ENCODE data around the gene CFB. TPM values are rescaled to one million over a fixed set of nuclear protein-coding genes. Genes with fewer than 3 reads are reported as not detected.

Gene CFB
- under 1 TPM in 1 of 2 experiments, not detected in 1; 0.64 TPM for total RNA-seq
- polyA plus RNA-seq, result not detected

GRCh38 chr6:31945507-31946369, at the start of gene CFB:
Gene CFB (plus strand): TSS chr6:31946095. CDS start chr6:31946222, 127 bp downstream.
- H3K4me3 ChIP-seq (ENCODE audit: low read length in 2 of 2), result no peak within 1 kb of the TSS
- intact Hi-C loops (cut with micrococcal nuclease), result no loop called here
- CTCF ChIA-PET (ENCODE audit: partially characterized antibody), result interaction anchor here (0.6 kb wide), 1 partner anchor 48 kb away, joined by 5 read pairs; the partner anchor contains the start of gene EHMT2

GRCh38 chr6:31896493-31896855, 49.4 kb upstream of the CFB start:
- no peaks in the 10 kb centered on the region for H3K27me3 ChIP-seq (ENCODE audit: insufficient read depth, low read length)
- Mint-ChIP-seq H3K36me3 (peaks cover 16 to 44% of the 10 kb centered on the region in 2 donors), H3K4me1 (peaks cover 17 to 42% (median 27%) of the 10 kb centered on the region in 4 donors), H3K27me3 (no peaks in the 10 kb centered on the region), H3K4me3 (peak overlapping the region; percentile 83 to 88 (median 85)), H3K27ac (peak overlapping the region; percentile 87 to 94 (median 91)), H3K9me3 (no peaks in the 10 kb centered on the region)
- peaks cover 35% of the 10 kb centered on the region for H3K4me1 ChIP-seq (ENCODE audit: insufficient read depth, low read length)
- ChIA-PET POLR2A (ENCODE audit: partially characterized antibody) (interaction anchor here (2.3 to 2.8 kb wide), 2 partner anchors 13 to 56 kb away, joined by 6 to 13 read pairs; no protein-coding TSS in a partner anchor), CTCF (ENCODE audit: partially characterized antibody) (no interaction called here)
- peak overlapping the region; percentile 69 for H3K27ac ChIP-seq (ENCODE audit: low read depth, low read length)
- peak overlapping the region in 1 of 2 donors; percentile 92 for H3K4me3 ChIP-seq (ENCODE audit: low read length in 2 of 2)
- peaks cover 29% of the 10 kb centered on the region for H3K36me3 ChIP-seq (ENCODE audit: insufficient read depth, low read length)
- intact Hi-C loops (cut with micrococcal nuclease), result loop anchor here (2.0 to 5.0 kb wide), 4 partner anchors 62 to 1311 kb away; partner anchors contain the start of genes AGPAT1, CSNK2B, LY6G5B and RING1
- no peak for DNase-seq
- H3K9me3 ChIP-seq (ENCODE audit: control insufficient read depth in 1 of 2, low read length in 2 of 2), result no peaks in the 10 kb centered on the region

More at GRCh38 chr6:31945507-31946369, at the start of gene CFB:
- H3K4me1 Mint-ChIP-seq, result no peaks in the 10 kb centered on the region
- no peaks in the 10 kb centered on the region for H3K9me3 ChIP-seq (ENCODE audit: control insufficient read depth in 1 of 2, low read length in 2 of 2)
- no peaks in the 10 kb centered on the region for H3K36me3 Mint-ChIP-seq
- no peaks in the 10 kb centered on the region for H3K27me3 ChIP-seq (ENCODE audit: insufficient read depth, low read length)
- no peak within 1 kb of the TSS for H3K4me3 Mint-ChIP-seq
- no peak for DNase-seq
- no peaks in the 10 kb centered on the region for H3K4me1 ChIP-seq (ENCODE audit: insufficient read depth, low read length)
- POLR2A ChIA-PET (ENCODE audit: partially characterized antibody), result no interaction called here
- no peak within 1 kb of the TSS for H3K27ac ChIP-seq (ENCODE audit: low read depth, low read length)
- H3K27me3 Mint-ChIP-seq, result peaks cover 11 to 21% of the 10 kb centered on the region in 2 donors
- H3K36me3 ChIP-seq (ENCODE audit: insufficient read depth, low read length), result no peaks in the 10 kb centered on the region
- peaks cover 0 to 2% (median 0%) of the 10 kb centered on the region in 8 donors for H3K9me3 Mint-ChIP-seq
- peak within 1 kb of the TSS in 2 of 7 donors; percentile 24 to 54 for H3K27ac Mint-ChIP-seq

DNA sequence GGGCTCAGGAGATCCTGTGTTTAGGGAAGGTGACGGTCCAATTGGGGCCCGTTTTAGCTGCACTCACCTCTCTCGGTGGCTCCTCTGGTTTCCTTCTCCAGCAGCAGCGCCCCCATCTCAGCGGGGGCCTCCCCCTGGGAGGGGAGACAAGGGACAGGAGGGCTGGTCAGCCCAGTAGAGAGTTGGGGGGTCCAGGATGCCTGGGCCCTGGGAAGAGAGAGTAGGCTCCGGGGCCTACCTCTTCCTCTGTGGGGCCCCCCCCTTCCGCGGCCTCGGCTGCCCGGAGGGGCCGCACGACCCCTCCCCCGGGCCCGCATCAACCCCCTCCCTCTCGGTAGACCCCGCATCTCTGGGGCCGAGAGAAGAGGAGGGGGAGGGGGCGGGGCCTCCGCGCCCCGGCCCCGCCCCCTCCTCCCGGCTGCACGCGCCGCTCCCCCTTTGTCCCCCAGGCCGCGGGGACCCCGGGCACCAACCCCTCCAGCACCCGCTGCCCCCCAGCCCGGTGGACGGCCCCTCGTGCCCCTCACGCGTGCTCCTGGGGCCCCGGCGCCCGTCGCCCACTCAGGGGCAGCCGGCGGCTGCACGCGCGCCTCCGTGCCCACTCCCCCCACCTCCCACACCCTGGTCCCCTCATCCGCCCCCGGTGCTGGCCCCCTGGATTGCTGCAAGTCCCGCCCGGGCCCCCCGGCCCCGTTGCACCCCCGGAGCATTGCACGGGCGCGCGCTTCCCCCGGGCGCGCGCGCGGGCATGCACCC, 48.9 kb upstream of the CFB start:
- peak overlapping the region; percentile 87 to 94 (median 91) for H3K27ac Mint-ChIP-seq
- Histone ChIP-seq H3K27me3 (ENCODE audit: insufficient read depth, low read length) (no peaks in the 10 kb centered on the region), H3K4me1 (ENCODE audit: insufficient read depth, low read length) (peaks cover 35% of the 10 kb centered on the region), H3K4me3 (ENCODE audit: low read length in 2 of 2) (peak overlapping the region in 1 of 2 donors; percentile 92), H3K27ac (ENCODE audit: low read depth, low read length) (peak overlapping the region; percentile 69), H3K36me3 (ENCODE audit: insufficient read depth, low read length) (peaks cover 24% of the 10 kb centered on the region), H3K9me3 (ENCODE audit: control insufficient read depth in 1 of 2, low read length in 2 of 2) (no peaks in the 10 kb centered on the region)
- ChIA-PET POLR2A (ENCODE audit: partially characterized antibody) (interaction anchor here (0.6 to 2.8 kb wide), 21 partner anchors 14 to 1075 kb away, joined by 3 to 21 read pairs (median 4); partner anchors contain the start of genes ABHD16A, BAG6, C6orf47 and DDX39B), CTCF (ENCODE audit: partially characterized antibody) (interaction anchor here (1.5 to 2.3 kb wide), 4 partner anchors 7 to 49 kb away, joined by 4 to 9 read pairs (median 6); partner anchors contain the start of genes CFB and NEU1)
- peaks cover 11 to 40% of the 10 kb centered on the region in 2 donors for H3K36me3 Mint-ChIP-seq
- intact Hi-C loops (cut with micrococcal nuclease), result loop anchor here (1.0 to 5.0 kb wide), 6 partner anchors 34 to 1310 kb away; partner anchors contain the start of genes ABHD16A, AGPAT1, CSNK2B and LY6G5B
- peaks cover 17 to 42% (median 27%) of the 10 kb centered on the region in 4 donors for H3K4me1 Mint-ChIP-seq
- DNase-seq, result peak in 1 of 5 donors; percentile 41
- peak overlapping the region; percentile 83 to 94 (median 85) for H3K4me3 Mint-ChIP-seq
- no peaks in the 10 kb centered on the region for H3K9me3 Mint-ChIP-seq
- no peaks in the 10 kb centered on the region for H3K27me3 Mint-ChIP-seq

DNA sequence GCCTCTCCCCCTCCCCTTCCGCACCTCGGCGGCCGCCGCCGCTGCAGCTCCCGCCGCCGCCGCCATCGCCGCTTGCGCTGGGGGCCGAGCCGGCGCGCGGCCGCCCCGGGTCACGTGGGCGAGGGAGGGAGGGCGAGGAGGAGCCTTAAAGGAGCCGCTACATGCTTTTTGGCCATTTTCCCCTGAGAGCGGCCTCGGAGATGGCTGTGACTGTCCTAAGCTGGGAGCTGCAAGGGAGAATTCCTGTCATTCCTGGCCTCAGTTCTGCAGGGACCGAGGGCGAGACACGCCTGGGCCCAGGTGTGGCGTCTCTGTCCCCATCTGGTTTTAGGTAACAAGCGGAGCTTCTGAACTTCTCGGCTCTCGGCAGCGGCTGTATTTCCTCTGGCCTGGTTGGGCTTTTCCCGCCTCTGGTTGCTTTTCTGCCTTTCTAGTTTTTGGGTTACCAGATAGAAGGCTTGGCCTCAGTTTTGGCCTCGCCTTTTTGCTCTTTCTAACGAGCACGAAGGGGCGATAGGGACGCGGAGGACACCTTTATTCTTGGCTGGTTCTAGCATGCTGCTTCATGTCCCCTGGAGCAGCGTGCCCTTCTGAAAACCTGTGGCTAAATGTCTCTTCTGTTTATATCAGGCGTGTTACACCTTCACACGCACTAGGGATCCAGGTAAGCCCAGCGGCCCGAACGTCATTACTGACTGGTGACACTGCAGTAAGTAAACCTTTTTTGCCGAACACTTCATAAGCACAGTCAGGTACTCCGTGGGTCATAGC, 48.1 kb upstream of the CFB start, which contains the start of gene EHMT2:
EHMT2 (minus strand) TSS at position 87 of the 771 bp plus-strand sequence; CDS start at position 66, 21 bp downstream.
- Histone ChIP-seq H3K4me1 (ENCODE audit: insufficient read depth, low read length) (peaks cover 40% of the 10 kb centered on the region), H3K4me3 (ENCODE audit: low read length in 2 of 2) (peak within 1 kb of the TSS; percentile 71 to 92), H3K9me3 (ENCODE audit: control insufficient read depth in 1 of 2, low read length in 2 of 2) (no peaks in the 10 kb centered on the region), H3K27me3 (ENCODE audit: insufficient read depth, low read length) (no peaks in the 10 kb centered on the region), H3K36me3 (ENCODE audit: insufficient read depth, low read length) (peaks cover 16% of the 10 kb centered on the region), H3K27ac (ENCODE audit: low read depth, low read length) (peak within 1 kb of the TSS; percentile 88)
- POLR2A ChIA-PET (ENCODE audit: partially characterized antibody), result interaction anchor here (0.6 to 2.8 kb wide), 29 partner anchors 10 to 1074 kb away, joined by 3 to 21 read pairs (median 4); partner anchors contain the start of genes ABHD16A, BAG6, C6orf47 and CSNK2B
- H3K4me1 Mint-ChIP-seq, result peaks cover 20 to 47% (median 33%) of the 10 kb centered on the region in 4 donors
- intact Hi-C loops (cut with micrococcal nuclease), result loop anchor here (1.0 to 5.0 kb wide), 8 partner anchors 34 to 1310 kb away; partner anchors contain the start of genes ABHD16A, AGPAT1, BAG6 and CSNK2B
- H3K36me3 Mint-ChIP-seq, result peaks cover 4 to 34% of the 10 kb centered on the region in 2 donors
- H3K27ac Mint-ChIP-seq, result peak within 1 kb of the TSS; percentile 95 to 99 (median 97)
- H3K27me3 Mint-ChIP-seq, result no peaks in the 10 kb centered on the region
- CTCF ChIA-PET (ENCODE audit: partially characterized antibody), result interaction anchor here (1.0 to 2.3 kb wide), 7 partner anchors 8 to 70 kb away, joined by 4 to 9 read pairs (median 5); partner anchors contain the start of genes CFB, HSPA1B, NELFE and NEU1
- H3K4me3 Mint-ChIP-seq, result peak within 1 kb of the TSS; percentile 92 to 99 (median 96)
- no peaks in the 10 kb centered on the region for H3K9me3 Mint-ChIP-seq
- peak; percentile 81 to 87 (median 85) for DNase-seq

DNA sequence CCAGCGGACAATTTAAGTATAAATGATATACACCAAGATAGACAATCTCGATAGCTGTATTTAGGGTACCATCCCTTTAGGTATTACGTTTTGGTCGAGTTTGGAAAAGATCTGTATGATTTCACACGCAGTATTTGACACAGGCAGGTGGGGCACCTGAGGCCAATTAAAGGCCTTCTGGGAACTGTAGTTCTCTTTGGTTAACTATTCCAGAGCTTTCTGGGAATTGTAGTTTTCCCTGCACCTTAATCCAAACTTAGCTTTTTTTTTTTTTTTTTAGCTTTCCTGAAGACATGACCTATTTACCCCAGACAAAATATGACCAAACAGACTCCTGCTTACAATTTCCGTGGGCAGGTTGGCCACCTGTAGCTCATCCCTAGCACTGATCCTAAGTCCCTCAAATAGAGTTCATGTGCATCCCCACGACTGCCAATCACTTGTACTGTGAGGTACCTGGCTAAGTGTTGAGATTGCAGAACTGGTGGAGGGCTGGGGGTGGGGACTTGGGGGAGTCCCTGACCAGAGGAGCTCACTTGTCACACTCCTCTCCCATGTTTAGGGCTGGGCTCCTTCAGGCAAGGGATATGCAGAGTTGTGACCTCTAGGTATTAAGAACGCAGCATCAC, 47.4 kb upstream of the CFB start:
- H3K27ac Mint-ChIP-seq, result peak overlapping the region; percentile 95 to 99 (median 97)
- H3K36me3 ChIP-seq (ENCODE audit: insufficient read depth, low read length), result peaks cover 9% of the 10 kb centered on the region
- no peaks in the 10 kb centered on the region for H3K27me3 Mint-ChIP-seq
- POLR2A ChIA-PET (ENCODE audit: partially characterized antibody), result interaction anchor here (0.6 to 2.8 kb wide), 23 partner anchors 10 to 405 kb away, joined by 3 to 21 read pairs (median 5); partner anchors contain the start of genes ABHD16A, BAG6, C6orf47 and CSNK2B
- peak overlapping the region; percentile 92 to 99 (median 96) for H3K4me3 Mint-ChIP-seq
- peak overlapping the region; percentile 88 for H3K27ac ChIP-seq (ENCODE audit: low read depth, low read length)
- H3K4me1 ChIP-seq (ENCODE audit: insufficient read depth, low read length), result peaks cover 42% of the 10 kb centered on the region
- CTCF ChIA-PET (ENCODE audit: partially characterized antibody), result interaction anchor here (1.0 to 2.3 kb wide), 7 partner anchors 9 to 71 kb away, joined by 4 to 9 read pairs (median 5); partner anchors contain the start of genes CFB, HSPA1B, NELFE and NEU1
- peak; percentile 61 to 67 (median 66) for DNase-seq
- H3K4me1 Mint-ChIP-seq, result peaks cover 22 to 51% (median 35%) of the 10 kb centered on the region in 4 donors
- peaks cover under 1 to 28% of the 10 kb centered on the region in 2 donors for H3K36me3 Mint-ChIP-seq
- no peaks in the 10 kb centered on the region for H3K9me3 Mint-ChIP-seq
- intact Hi-C loops (cut with micrococcal nuclease), result loop anchor here (1.0 to 5.0 kb wide), 5 partner anchors 61 to 1309 kb away; partner anchors contain the start of genes AGPAT1, BAG6, CSNK2B and LY6G5B
- no peaks in the 10 kb centered on the region for H3K27me3 ChIP-seq (ENCODE audit: insufficient read depth, low read length)
- H3K4me3 ChIP-seq (ENCODE audit: low read length in 2 of 2), result peak overlapping the region; percentile 71 to 92
- H3K9me3 ChIP-seq (ENCODE audit: control insufficient read depth in 1 of 2, low read length in 2 of 2), result no peaks in the 10 kb centered on the region
